HG03571 (cell line): ENCODE measurements around the gene CASP5.
"Not testable (repeated sequence)": the region's sequence is repeated elsewhere in the genome, so short reads cannot be mapped to it uniquely, and the experiment has no call there.

Experiments used
- ATAC-seq: cut with Tn5 transposase; IDR thresholded peaks from one replicate; pipeline ENCODE4 v1.9.1; 2021; ENCODE audit not compliant: unreplicated experiment

Gene CASP5

GRCh38 chr11:105033781-105034180, 10.8 kb upstream of the CASP5 start:
- ATAC-seq: no peak

GRCh38 chr11:105033343-105033742, 10.4 kb upstream of the CASP5 start:
- ATAC-seq: no peak

DNA sequence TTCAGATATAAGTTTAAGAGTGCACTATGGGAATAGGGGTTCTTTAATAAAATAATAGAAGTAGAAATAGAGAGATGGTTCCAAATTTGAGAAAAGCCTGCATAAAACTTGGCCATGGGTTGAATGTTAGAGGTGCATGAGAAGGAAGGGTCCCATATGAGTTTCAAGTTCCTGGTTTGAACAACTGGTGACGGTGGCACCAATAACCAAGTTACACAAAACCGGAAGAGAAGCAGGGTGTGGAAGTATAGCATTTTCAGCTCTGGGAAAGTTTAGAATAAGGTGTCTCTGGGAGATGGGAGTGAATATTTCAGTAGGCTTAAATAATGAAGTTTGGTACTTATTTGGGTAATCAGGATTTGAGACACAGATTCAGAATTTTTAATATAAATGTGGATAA, 9.5 kb upstream of the CASP5 start:
- ATAC-seq: no peak

GRCh38 chr11:105027678-105028077, 4.7 kb upstream of the CASP5 start:
- no peak for ATAC-seq

DNA sequence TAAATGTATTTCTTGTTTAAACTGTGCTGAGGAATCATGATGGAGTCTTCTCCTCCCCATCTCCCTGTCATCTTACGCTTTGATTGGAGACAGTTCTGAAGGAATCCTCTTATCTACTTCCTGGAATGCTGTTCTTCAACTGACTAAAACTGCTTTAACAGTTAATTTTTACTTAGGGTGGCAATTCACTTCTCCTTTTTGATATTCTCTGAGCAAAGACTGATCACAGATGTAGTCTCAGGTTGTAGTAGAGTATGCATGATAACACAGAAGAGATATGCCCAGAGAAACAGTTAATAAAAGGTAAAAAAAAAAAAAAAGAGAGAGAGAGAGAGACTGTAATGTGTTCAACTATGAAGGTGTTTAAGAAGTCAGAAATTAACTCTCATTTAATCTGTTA, 1.4 kb upstream of the CASP5 start:
- no peak for ATAC-seq

DNA sequence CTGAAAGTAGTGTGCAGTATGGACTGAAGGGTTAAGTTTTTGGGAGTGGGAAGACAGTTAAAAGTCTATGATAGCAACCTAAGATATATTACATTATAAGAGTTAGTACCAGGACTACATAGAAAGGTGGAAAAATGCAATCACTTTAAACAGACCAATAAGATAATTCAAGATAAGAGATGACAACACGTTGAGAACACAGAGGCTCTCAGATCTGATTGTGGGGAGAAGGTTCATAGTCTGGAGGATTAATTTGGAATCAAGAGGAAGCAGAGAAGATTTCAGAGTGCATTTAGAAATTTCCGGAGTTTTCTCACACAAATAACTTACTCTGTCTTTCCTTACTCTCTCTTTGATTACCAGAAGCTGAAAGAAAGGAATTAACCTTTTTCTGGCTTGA, 441 bp downstream of the CASP5 start:
- no peak for ATAC-seq

GRCh38 chr11:105007463-105007862, 15.5 kb downstream of the CASP5 start:
- ATAC-seq: no peak

- ATAC-seq: no peak
Measured at GRCh38 chr11:105005451-105005845, 17.5 kb downstream of the CASP5 start.

GRCh38 chr11:105004021-105004420, 18.9 kb downstream of the CASP5 start:
- ATAC-seq: no peak

DNA sequence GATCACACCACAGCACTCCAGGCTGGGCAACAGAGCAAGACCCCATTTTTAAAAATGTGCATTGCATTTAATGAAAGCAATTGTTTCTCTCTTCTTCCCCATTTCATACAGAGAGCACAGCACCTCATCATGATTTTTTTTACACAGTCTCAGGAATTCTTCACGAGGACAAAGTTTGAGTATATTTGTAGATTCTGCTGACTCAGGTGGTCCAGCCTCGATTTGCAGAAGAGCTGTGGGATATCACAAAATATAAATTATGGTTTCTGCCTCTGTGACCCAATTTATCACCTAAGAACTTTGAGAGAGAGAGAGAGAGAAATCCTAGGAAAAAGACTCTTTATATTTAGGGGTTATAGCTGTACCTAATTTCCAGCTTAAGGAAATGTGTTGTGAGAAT, 19.8 kb downstream of the CASP5 start:
- no peak for ATAC-seq

GRCh38 chr11:105000797-105001196, 22.2 kb downstream of the CASP5 start:
- ATAC-seq: peak; percentile 84

DNA sequence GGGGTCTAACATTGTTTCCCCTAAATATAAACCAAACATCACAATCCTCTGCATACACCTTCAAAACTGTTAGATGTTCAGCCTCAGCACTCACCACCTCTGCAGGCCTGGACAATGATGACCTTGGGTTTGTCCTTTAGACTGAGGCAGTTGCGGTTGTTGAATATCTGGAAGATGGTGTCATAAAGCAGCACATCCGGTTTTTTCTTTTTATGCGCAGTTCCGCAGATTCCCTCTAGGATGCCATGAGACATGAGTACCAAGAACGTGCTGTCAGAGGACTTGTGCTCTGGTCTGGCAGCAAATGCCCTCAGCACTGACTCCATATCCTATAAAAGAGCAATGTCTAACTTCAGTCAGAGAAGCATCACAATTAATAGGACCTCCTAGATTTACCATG, 22.8 kb downstream of the CASP5 start:
- no peak for ATAC-seq

DNA sequence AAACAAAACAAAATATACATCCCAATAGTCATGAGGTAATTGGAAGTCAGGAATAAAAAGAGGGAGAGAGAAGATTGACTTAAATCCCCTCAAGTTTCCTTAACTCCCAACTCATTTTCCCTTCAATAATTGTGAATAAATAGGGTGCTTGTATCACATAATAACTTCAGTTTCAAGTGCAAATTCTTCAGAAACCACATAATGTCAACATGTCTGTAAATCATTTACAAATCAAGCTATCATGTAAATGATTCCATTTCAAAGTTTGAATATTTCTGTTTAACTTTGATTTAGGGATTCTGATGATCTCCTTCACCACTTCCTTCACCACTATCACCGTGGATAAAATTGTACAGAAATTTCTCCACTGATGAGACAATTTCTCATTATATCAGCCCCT, 23.2 kb downstream of the CASP5 start:
- no peak for ATAC-seq

- no peak for ATAC-seq
Measured at GRCh38 chr11:104997288-104997687, 25.7 kb downstream of the CASP5 start.

GRCh38 chr11:104995001-104995408, 28.0 kb downstream of the CASP5 start:
- no peak for ATAC-seq

DNA sequence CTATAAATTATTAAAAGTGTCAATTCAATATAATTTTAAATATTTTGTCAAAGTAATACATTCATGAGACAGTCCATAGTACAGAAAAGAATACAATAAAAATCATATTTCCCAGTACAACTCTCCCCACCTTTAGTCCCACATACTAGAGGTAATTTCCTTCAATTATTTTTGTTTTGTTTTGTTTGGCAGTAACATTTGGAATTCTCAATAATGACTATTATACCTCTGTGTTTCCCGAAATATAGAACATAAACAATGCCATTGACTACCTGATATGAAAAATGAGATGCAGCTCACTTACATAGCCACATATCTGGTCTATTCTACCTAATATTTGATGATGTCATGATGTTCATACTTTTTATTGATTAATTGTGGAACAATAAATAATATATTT, 30.2 kb downstream of the CASP5 start:
- ATAC-seq: no peak

DNA sequence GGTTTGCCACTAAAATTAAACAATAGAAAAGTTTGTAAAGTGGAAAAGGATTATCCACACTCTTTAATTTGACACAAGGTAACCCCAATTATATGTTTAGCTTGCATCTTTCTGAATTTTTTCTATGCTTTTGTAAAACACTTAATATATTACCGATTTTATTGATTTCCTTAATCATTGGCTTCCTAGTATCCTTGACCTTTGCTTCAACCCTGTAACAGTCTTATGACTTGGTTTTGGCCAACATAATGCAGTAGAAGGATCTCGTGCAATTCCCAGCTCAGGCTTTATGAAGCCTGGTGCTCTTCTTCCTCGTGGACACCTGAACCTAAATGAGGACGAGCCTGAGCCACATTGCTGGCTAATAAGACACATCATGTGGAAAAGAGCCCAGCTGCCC, 31.0 kb downstream of the CASP5 start:
- no peak for ATAC-seq

- ATAC-seq: no peak
Measured at GRCh38 chr11:104984808-104985207, 38.2 kb downstream of the CASP5 start.

DNA sequence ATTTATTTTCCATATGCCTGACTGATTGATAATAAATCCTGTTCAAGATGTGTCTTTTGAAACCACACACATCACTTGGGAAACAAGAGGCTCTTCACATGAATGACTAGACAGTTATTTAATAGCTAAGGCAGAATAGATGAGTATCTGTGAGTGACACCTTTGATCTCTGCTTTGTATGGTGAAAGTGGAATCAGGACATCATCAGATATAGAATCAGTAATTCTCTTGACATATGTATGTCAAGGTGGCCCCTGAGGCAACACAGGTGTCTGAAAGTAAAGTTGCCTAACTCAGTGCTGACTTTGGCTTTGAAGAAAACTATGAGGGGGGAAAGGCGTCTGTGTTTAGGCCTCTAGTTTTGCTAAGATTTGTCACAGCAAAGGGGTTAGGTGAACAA, 43.1 kb downstream of the CASP5 start:
- ATAC-seq: no peak

DNA sequence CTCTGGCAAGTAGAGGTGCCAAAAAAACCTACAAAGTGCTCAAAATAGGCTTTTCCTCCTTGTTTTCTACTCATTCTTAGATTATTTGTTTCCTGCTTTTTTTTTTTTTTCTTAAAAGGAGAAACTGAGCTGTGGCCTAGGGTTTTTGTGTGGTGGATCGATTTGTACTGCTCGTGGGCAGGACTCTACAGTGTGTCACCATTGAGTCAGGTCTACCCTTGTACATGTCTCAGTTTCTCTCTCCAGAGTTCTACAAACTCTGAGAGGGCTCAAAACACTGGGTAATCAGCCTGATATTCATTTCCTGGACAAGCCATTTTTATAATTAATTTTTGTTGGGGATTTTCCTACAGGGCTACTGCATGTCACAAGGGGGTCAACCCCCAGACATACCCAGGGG, 49.4 kb downstream of the CASP5 start:
- no peak for ATAC-seq

DNA sequence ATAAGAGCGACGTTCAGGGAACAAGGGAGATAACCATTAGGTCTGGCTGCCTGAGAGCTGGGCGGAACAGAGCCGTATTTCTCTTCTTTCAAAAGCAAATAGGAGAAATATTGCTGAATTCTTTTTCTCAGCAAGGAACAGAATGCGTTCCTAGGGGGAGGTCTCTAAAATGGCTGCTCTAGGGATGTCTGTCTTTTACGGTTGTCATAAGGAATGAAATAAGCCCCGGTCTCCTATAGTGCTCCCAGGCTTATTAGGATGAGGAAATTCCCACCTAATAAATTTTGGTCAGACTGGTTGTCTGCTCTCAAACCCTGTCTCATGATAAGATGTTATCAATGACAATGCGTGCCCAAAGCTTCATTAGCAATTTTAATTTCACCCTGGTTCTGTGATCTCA, 50.0 kb downstream of the CASP5 start:
- not testable (repeated sequence) for ATAC-seq

- no peak for ATAC-seq
Measured at GRCh38 chr11:104970756-104971155, 52.2 kb downstream of the CASP5 start.

DNA sequence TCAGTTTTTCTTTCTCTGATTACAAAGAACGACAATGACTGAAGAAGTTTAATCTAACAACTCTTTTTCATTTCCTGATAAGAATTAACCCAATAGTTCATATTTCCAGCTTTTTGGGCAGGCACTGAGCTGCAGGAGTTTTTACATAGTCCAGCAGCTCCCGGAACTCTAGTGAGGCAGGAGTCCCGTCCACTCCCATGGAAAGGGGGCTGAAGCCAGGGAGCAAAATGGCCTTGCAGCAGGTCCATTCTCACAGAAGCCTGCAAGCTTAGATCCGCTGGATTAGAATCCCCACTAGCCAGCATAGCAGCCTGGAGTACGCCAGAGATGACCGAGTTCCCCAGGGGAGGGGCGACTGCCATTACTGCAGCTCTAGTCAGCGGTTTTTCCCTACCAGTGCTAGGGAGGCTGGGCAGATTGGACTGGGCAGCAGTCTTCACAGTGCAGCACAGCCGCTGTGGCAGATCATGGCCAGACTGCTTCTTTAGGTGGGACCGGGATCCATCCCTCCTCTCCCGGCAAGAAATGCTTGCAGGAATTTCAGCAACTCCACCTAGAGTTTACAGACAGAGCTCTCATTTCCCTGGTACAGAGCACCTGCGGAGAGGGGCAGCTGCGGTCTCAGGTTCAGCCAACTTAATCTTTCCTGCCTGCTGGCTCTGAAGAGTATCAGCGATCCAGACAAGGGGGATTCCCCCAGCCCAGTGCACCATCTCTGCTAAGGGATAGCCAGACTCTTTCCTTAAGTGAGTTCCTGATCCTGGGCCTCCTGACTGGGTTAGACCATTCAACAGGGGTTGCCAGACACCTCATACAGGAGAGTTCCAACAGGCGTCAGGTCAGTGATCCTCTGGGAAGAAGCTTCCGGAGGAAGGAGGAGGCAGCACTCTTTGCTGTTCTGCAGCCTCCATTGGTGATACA, 53.9 kb downstream of the CASP5 start:
- ATAC-seq: no peak
